ENCODE measurements around the gene CCR5. TPM values are rescaled to one million over a fixed set of nuclear protein-coding genes. Genes with fewer than 3 reads are reported as not detected.

The CCR5 gene
- total and polyA plus RNA-seq, 2 of the 8 experiments (the other 6 are each of a cell fraction or from before 2014, with no cell fraction given): not detected

DNA sequence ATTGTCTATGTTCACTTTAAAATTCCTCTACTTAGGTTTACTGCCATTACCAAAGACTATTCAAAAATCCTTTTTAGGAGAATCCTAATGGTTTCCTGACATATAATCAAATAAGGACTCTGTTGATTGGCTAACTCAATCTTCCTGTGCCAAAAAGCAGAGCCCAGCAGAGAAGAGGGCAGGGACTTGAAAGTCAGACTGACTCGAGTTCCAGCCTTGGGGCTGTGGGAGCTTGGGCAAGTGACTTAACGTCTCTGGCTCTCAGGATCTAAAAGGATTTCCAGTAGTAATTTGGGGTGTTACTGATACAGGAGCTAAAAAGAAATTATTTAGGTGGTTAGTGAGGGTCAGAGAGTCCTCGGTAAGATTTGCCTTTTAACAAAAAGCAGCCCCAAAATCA is 10.9 kb downstream of the CCR5 start:
- H3K23ac ChIP-seq (ENCODE audit: insufficient read length): no peak overlapping the region
- H4K91ac ChIP-seq (replicated peaks; ENCODE audit: insufficient read length, low read length): no peak overlapping the region
- no peak overlapping the region for H4K5ac ChIP-seq (ENCODE audit: insufficient read length, low read depth, low read length)
- H3K4ac ChIP-seq (replicated peaks; ENCODE audit: insufficient read length, low read depth, low read length): no peak overlapping the region
- WGBS, 2 experiments (ENCODE audit: extremely low coverage in 1 of 2, insufficient coverage in 1 of 2, insufficient read length in 1 of 2, insufficient replicate concordance in 2 of 2, low coverage in 1 of 2, low lambda C conversion rate in 2 of 2, missing lambda C conversion rate in 1 of 2): 87% methylated on average over 3 of the region's 3 CpGs; no CpG with 5 or more reads in 1 of the 2 experiments
- no peaks in the 10 kb centered on the region for H4K20me1 ChIP-seq (replicated peaks in 1 of 2; ENCODE audit: control insufficient read depth in 1 of 2, insufficient read depth in 2 of 2, low read length in 2 of 2)
- H3K23me2 ChIP-seq (ENCODE audit: low read depth, low read length): no peaks in the 10 kb centered on the region
- POLR2A ChIA-PET (ENCODE audit: partially characterized antibody): interaction anchor here (1.2 kb wide), 1 partner anchor 194 kb away, joined by 3 read pairs; no protein-coding TSS in a partner anchor
- no peaks in the 10 kb centered on the region for H3K36me3 ChIP-seq (ENCODE audit: control insufficient read depth in 2 of 4, insufficient read depth in 4 of 4, low read length in 3 of 4)
- no peak overlapping the region for H2BK120ac ChIP-seq (replicated peaks; ENCODE audit: low read depth, low read length)
- H2BK5ac ChIP-seq (ENCODE audit: low read depth, low read length): no peak overlapping the region
- no peak overlapping the region for H3K27ac ChIP-seq (ENCODE audit: low read depth, low read length)
- no peaks in the 10 kb centered on the region for H3K79me2 ChIP-seq (ENCODE audit: control insufficient read depth in 1 of 2, insufficient read depth in 2 of 2, low read length in 2 of 2)
- no peak overlapping the region for H2BK15ac ChIP-seq (ENCODE audit: low read length)
- no peak overlapping the region for H2BK20ac ChIP-seq (ENCODE audit: low read length)
- H3K56ac ChIP-seq (replicated peaks; ENCODE audit: insufficient read length, low read depth, low read length): no peak overlapping the region
- H3K27me3 ChIP-seq (replicated peaks in 1 of 4; ENCODE audit: control insufficient read depth in 3 of 4, extremely low read depth in 1 of 4, insufficient read depth in 3 of 4, low read length in 3 of 4): no peaks in the 10 kb centered on the region
- no peak overlapping the region for H4K8ac ChIP-seq (ENCODE audit: extremely low read depth, insufficient read depth, low read length)
- peaks cover 0 to 14% (median 6%) of the 10 kb centered on the region in 4 experiments; a peak in 5 of 7 replicates for H3K4me1 ChIP-seq (replicated peaks in 1 of 4; ENCODE audit: control insufficient read depth in 3 of 4, insufficient read depth in 4 of 4, low read length in 3 of 4)
- DNase-seq (ENCODE audit: low read depth in 1 of 2, low spot score in 2 of 2) (no peak), FAIRE-seq (no peak)
- CTCF ChIA-PET (ENCODE audit: partially characterized antibody): no interaction called here
- H2BK12ac ChIP-seq (ENCODE audit: low read depth, low read length): no peak overlapping the region
- H3K14ac ChIP-seq (ENCODE audit: insufficient read length): no peak overlapping the region
- H3K4me2 ChIP-seq (ENCODE audit: insufficient read depth in 1 of 2, low read depth in 2 of 2, low read length in 2 of 2): no peak overlapping the region
- no peak overlapping the region for H2AK5ac ChIP-seq (ENCODE audit: low read depth, low read length)
- no peak overlapping the region for H3K9ac ChIP-seq (replicated peaks in 1 of 4; ENCODE audit: extremely low read depth in 1 of 4, low read depth in 3 of 4, low read length in 3 of 4)
- H3K18ac ChIP-seq (ENCODE audit: extremely low read depth, low read length): no peak overlapping the region
- no peak overlapping the region for H3K4me3 ChIP-seq (ENCODE audit: extremely low read depth in 1 of 4, insufficient read depth in 2 of 4, low read depth in 3 of 4, low read length in 4 of 4)
- no peaks in the 10 kb centered on the region for H3K9me3 ChIP-seq (ENCODE audit: insufficient read depth in 2 of 2, low read depth in 1 of 2, low read length in 1 of 2)
- no peaks in the 10 kb centered on the region for H3K79me1 ChIP-seq (ENCODE audit: low read depth, low read length)
- no peak overlapping the region for H2AFZ ChIP-seq (ENCODE audit: low read length)
